Epithelial cell of prostate (primary cell): ENCODE measurements around the gene TIMP3.
"Not testable (repeated sequence)": the region's sequence is repeated elsewhere in the genome, so short reads cannot be mapped to it uniquely, and the experiment has no call there.

Experiments
- DNase-seq: peaks from one replicate; pipeline ENCODE4 v3.0.0-alpha.2; 2011; ENCODE audit warnings: low read depth, low spot score
- H3K27ac ChIP-seq: fragments of 450-650 bp; 2 replicates; pipeline ENCODE4 v1.5.1; 2017; ENCODE audit warnings: mild to moderate bottlenecking

TIMP3 gene

GRCh38 chr22:32850591-32851517 is 49.3 kb downstream of the TIMP3 start:
- no peak overlapping the region for H3K27ac ChIP-seq

DNA sequence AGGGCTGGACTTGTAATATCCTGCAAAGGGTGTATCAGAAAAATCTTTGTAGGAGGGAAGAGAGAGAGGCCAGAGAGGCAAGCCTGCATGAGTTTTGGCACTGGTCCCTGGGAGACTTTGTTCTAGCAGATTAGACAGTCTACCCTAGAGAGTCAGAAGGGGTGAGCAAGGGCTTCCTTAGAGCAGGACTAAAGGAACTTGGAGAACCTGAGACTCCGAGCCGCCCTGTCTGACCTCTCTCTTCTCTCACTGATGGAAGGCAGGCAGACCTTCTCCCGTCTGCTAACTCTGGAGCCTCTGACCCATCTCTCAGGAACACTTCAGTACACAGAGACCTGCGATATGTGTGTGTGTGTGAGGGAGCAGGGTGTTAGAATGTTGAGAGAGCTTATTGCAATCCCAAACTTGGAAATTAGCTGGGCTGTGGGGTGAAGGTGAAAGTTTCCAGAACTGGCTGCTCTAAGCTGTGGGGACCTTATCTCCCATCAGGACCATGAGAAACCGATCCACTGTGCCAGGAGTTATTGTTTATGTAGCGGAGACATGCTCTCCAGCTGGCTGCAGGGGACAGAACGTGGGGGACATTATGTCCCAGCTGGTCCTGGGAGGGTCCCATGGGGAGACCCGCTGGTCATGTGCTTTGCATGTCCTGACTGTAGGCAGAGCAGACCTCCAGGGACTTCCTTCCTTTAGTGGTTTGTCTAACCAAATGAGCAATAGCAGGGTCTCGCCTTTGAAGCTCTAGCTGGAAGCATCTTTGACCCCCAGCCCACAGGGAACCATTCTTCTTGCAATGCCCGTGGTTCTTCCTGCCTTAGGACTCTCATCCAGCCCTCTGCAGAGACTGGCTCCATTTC is 51.1 kb downstream of the TIMP3 start:
- no peak overlapping the region for H3K27ac ChIP-seq
- no peak for DNase-seq

More at GRCh38 chr22:32850591-32851517, 49.3 kb downstream of the TIMP3 start:
- DNase-seq: no peak

DNA sequence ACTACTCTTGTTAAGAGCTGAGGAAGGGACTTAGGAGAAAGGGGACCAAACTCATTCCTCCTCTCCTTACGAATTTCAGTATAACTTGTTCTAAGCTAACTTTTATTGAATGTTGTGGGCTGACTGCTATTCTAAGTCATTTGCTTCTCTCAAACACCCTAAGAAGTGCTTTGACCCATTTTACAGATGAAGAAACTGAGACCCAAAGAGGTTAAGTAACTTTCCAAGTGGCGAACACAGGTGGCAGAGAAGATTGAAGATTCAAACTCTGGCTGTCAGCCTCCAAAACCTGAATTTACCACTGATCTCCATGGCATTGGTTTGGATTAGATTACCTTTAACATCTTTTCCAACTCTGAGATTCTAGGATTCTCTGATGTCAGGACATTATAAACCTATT is 52.2 kb downstream of the TIMP3 start:
- DNase-seq: no peak
- H3K27ac ChIP-seq: no peak overlapping the region

DNA sequence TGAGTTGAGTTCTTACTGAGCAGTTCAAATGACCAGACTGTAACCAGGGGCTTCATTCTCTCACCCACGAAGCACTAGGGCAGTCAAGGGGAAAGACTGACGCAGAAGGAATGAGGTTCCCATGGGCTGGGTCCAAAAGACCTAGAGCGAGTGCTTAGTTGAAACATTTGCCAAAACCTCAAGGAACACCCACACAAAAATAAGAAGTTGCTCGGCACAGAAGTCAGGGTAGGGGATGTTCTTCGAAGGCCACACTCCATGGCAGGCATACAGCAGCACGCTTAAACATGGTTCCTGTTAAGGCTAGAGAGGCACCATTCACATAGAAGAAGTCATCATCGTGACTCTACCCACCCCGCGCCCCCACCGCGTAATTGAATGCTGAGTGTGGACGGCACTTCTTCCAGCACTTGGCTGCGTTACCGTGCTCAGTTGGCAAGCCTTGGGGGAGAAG is 52.9 kb downstream of the TIMP3 start:
- no peak overlapping the region for H3K27ac ChIP-seq
- DNase-seq: no peak

DNA sequence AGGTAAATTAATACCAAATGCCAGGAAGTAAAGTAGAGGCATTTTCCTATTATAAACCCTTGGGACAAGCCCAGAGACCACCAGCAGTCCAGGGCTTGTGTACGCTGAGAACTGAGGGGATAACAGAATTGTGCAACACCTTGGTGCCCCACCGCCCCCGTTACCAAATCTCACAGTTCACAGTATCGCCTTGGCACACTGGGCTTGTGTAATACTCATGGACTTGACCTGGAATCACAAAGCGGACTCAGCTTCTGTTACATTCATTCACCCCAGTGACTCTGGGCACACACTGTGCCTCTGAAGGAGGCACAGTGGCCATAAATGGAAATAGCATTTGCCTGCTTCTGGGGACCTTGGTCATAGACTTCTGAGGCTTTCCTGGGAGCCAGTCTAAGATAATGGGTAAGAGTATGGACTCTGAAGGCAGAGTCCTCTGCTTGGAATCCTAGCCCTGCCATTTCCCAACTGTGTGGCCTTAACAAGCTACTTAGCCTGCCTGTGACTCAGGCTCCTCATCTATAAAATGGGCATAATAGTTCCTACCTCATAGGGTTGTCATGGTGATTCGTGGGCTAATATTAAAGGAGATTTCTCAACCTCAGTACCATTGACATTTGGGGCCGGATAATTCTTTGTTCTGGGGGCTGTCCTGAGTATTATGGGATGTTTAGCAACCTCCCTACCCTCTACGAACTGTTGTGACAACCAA is 53.7 kb downstream of the TIMP3 start:
- no peak for DNase-seq
- H3K27ac ChIP-seq: no peak overlapping the region

DNA sequence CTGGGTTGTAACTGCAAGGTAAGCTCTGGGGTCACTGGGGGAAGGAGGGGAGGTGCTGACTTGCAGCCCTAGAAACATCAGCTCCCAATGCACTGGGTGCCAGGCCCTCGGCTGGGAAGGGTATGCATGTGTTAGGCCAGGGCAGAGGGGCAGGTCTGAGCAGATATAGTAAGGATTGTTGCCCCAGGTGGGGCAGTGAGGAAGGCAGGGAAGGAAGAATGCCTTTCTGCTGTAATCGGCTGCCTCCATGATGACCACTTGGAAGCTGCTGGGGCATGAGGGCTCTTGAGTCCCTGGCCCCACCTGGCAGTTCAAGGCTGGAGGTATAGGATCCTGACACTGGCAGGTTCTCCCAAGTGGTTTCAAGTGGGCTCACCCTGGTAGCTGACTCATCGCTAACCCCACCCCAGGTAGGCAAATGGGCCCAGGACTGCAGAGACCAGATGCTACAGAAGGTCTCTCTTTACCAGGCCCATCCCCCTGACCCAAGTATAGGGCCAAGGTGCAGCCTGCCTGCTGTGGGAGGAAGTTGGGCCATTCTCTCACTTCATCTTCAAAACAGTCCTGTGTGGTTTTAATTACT is 56.7 kb downstream of the TIMP3 start:
- no peak overlapping the region for H3K27ac ChIP-seq
- no peak for DNase-seq

GRCh38 chr22:32858957-32859356 is 57.5 kb downstream of the TIMP3 start:
- no peak for DNase-seq

DNA sequence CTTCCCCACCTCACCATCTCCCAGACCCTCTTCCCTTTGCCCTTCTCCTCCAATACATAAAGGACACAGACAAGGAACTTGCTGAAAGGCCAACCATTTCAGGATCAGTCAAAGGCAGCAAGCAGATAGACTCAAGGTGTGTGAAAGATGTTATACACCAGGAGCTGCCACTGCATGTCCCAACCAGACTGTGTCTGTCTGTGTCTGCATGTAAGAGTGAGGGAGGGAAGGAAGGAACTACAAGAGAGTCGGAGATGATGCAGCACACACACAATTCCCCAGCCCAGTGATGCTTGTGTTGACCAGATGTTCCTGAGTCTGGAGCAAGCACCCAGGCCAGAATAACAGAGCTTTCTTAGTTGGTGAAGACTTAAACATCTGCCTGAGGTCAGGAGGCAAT is 58.2 kb downstream of the TIMP3 start:
- DNase-seq: no peak
- H3K27ac ChIP-seq: no peak overlapping the region

More at GRCh38 chr22:32858957-32859356, 57.5 kb downstream of the TIMP3 start:
- no peak overlapping the region for H3K27ac ChIP-seq

GRCh38 chr22:32861330-32861729 is 59.8 kb downstream of the TIMP3 start:
- no peak overlapping the region for H3K27ac ChIP-seq
- DNase-seq: no peak

GRCh38 chr22:32862083-32862482 is 60.6 kb downstream of the TIMP3 start:
- no peak for DNase-seq
- no peak overlapping the region for H3K27ac ChIP-seq

DNA sequence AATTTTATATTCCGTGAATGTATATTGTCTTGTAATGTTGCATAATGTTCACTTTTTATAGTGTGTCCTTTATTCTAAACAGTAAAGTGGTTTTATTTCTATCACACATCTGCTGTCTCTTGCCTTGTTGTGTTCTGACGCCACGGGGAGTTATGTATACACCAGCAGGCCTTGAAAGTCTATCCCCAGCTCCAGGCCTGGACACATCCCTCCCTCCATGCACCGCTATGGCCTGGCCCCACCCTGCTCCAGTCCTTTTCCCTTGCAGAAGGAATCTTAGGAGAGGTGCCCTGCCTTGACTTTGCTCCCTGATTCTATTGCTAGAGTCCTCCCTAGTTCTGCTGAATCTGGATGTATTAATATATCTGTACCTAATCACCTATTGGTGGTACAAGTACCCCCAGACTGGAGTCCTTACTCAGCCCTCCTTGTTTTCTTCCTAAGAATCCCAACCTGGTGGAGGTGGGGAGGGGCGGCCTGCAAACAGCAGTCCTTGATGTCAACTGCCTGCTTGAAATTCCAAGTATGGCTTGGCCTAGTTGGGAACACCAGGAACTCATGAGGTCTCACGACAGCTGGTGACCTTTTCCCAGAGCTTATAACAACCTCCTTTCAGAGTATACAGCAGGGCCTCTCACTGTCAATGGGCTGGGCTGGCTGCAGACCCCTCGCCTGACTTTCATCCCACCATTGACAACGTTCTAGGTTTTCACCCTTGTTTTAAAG is 61.6 kb downstream of the TIMP3 start:
- DNase-seq: no peak
- H3K27ac ChIP-seq: no peak overlapping the region

GRCh38 chr22:32864041-32864440 is 62.5 kb downstream of the TIMP3 start:
- no peak overlapping the region for H3K27ac ChIP-seq
- no peak for DNase-seq

- no peak for DNase-seq
- no peak overlapping the region for H3K27ac ChIP-seq
Observed at GRCh38 chr22:32864596-32864995, 63.1 kb downstream of the TIMP3 start.

DNA sequence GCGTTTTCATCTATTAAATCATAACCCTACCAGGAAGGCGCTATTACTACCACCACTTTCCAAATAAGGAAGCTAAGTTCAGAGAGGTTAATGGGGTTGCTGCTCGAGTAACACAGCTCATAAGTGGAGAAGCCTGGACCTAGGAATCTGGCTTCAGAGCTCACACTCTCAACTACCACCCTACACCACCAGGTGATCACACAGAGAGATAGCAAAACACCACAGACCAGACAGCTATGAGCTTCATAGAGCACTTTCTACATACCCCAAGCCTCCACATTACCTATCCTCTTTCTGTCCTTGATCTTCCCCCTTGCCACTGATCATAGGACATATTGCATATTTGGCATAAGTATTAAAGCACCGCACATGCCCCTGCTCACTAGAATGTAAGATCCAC is 65.4 kb downstream of the TIMP3 start:
- DNase-seq: no peak
- no peak overlapping the region for H3K27ac ChIP-seq

DNA sequence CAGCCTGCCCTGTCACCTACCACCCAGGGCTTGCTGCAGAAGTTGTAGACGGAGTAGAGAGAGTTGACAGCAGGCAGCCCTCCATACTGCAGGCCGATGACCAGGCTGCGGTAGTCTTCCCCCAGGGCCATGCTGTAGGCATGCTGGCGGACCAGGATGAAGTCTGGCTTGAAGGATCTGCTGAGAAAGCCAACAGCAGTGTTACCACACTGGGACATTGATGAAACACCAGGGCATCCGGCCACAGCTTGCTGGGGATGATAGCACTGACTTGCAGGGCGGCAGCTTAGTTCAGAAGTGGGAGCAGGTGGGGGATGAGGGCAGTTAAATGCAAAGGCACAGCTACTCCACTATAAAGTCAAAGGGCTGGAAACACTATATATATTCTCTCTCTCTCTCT is 67.4 kb downstream of the TIMP3 start:
- no peak overlapping the region for H3K27ac ChIP-seq
- no peak for DNase-seq

GRCh38 chr22:32870474-32870873 is 69.0 kb downstream of the TIMP3 start:
- no peak overlapping the region for H3K27ac ChIP-seq
- DNase-seq: no peak

DNA sequence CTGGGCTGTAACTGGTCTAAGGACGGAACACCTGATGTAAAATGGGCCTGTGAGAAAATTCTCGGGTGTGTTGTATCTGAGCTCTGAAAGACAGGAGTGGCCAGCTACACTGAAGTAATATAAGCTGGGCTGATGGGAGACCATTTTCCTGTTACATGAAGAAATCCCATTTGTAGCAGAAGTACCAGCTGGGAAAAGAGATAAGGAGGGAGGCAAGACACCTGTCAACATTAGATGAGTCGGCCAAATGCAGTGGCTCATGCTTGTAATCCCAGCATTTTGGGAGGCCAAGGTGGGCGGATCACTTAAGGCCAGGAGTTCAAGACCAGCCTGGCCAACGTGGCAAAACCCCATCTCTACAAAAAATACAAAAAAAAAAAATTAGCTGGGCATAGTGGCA is 72.1 kb downstream of the TIMP3 start:
- DNase-seq, H3K27ac ChIP-seq: not testable (repeated sequence)

GRCh38 chr22:32874385-32874784 is 72.9 kb downstream of the TIMP3 start:
- no peak for DNase-seq
- no peak overlapping the region for H3K27ac ChIP-seq

DNA sequence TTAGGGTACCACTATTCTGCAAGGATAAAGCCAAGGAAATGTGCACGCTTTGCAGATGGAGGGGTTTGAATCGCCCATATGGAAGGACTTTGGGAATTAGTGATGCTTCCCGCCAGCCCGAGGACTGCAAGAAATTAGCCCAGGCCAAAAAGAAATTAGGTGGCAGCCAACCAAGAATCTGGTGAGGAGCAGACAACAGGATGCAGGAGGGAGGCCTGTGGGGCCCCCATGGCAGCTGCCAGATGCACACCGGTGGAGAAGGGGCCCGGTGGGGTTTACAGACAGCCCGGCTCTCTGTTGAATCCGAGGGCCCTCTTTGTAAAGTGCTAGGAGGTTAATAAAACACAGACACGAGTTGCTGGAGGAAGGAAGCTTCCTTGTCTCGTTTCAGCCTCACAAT is 73.5 kb downstream of the TIMP3 start:
- H3K27ac ChIP-seq: no peak overlapping the region
- DNase-seq: no peak
